ENCODE measurements around the gene DUSP2. TPM values are rescaled to one million over a fixed set of nuclear protein-coding genes. Genes with fewer than 3 reads are reported as not detected.

Gene DUSP2
- total RNA-seq, result 494 and 500 TPM in 2 replicates

GRCh38 chr2:96145036-96145847 lies at the start of gene DUSP2:
DUSP2 (minus strand) TSS chr2:96145440; CDS start chr2:96145354, 86 bp downstream.
- peaks cover 29% of the 10 kb centered on the region for H3K36me3 Mint-ChIP-seq (ENCODE audit: low read depth)
- peak within 1 kb of the TSS; percentile 99 for H3K27ac Mint-ChIP-seq
- DNase-seq (ENCODE audit: low spot score), result peak; percentile 88
- peaks cover 2% of the 10 kb centered on the region for H3K27me3 Mint-ChIP-seq (ENCODE audit: insufficient read depth)
- peak within 1 kb of the TSS; percentile 97 for H3K4me3 Mint-ChIP-seq
- H3K9me3 Mint-ChIP-seq, result no peaks in the 10 kb centered on the region
- intact Hi-C loops (cut with micrococcal nuclease), result loop anchor here (1.0 to 10.0 kb wide), 6 partner anchors 18 to 1520 kb away; partner anchors contain the start of genes ACTR1B, ADRA2B, C2orf92 and CIAO1
- H3K4me1 Mint-ChIP-seq (ENCODE audit: low read depth), result peaks cover 55% of the 10 kb centered on the region

- no peaks in the 10 kb centered on the region for H3K9me3 Mint-ChIP-seq
- peaks cover 39% of the 10 kb centered on the region for H3K36me3 Mint-ChIP-seq (ENCODE audit: low read depth)
- intact Hi-C loops (cut with micrococcal nuclease), result no loop called here
- peak overlapping the region; percentile 0 for H3K27ac Mint-ChIP-seq
- DNase-seq (ENCODE audit: low spot score), result no peak
- H3K4me1 Mint-ChIP-seq (ENCODE audit: low read depth), result peaks cover 15% of the 10 kb centered on the region
- no peaks in the 10 kb centered on the region for H3K27me3 Mint-ChIP-seq (ENCODE audit: insufficient read depth)
- no peak overlapping the region for H3K4me3 Mint-ChIP-seq
Measured at GRCh38 chr2:96191937-96192670, 46.9 kb upstream of the DUSP2 start.

- intact Hi-C loops (cut with micrococcal nuclease), result no loop called here
- Mint-ChIP-seq H3K27ac (no peak overlapping the region), H3K27me3 (ENCODE audit: insufficient read depth) (peaks cover 1% of the 10 kb centered on the region), H3K4me1 (ENCODE audit: low read depth) (peaks cover 13% of the 10 kb centered on the region), H3K36me3 (ENCODE audit: low read depth) (peaks cover 52% of the 10 kb centered on the region), H3K9me3 (no peaks in the 10 kb centered on the region), H3K4me3 (no peak overlapping the region)
- DNase-seq (ENCODE audit: low spot score), result no peak
Measured at GRCh38 chr2:96188821-96189526, 43.7 kb upstream of the DUSP2 start.

GRCh38 chr2:96186562-96186961 lies 41.3 kb upstream of the DUSP2 start:
- no peaks in the 10 kb centered on the region for H3K9me3 Mint-ChIP-seq
- H3K27me3 Mint-ChIP-seq (ENCODE audit: insufficient read depth), result peaks cover 1% of the 10 kb centered on the region
- no peak overlapping the region for H3K27ac Mint-ChIP-seq
- H3K4me1 Mint-ChIP-seq (ENCODE audit: low read depth), result no peaks in the 10 kb centered on the region
- peaks cover 34% of the 10 kb centered on the region for H3K36me3 Mint-ChIP-seq (ENCODE audit: low read depth)
- DNase-seq (ENCODE audit: low spot score), result no peak
- intact Hi-C loops (cut with micrococcal nuclease), result no loop called here
- H3K4me3 Mint-ChIP-seq, result no peak overlapping the region

- Mint-ChIP-seq H3K27ac (no peak overlapping the region), H3K4me1 (ENCODE audit: low read depth) (peaks cover 6% of the 10 kb centered on the region), H3K9me3 (no peaks in the 10 kb centered on the region), H3K27me3 (ENCODE audit: insufficient read depth) (peaks cover 1% of the 10 kb centered on the region), H3K4me3 (no peak overlapping the region), H3K36me3 (ENCODE audit: low read depth) (peaks cover 30% of the 10 kb centered on the region)
- DNase-seq (ENCODE audit: low spot score), result no peak
- intact Hi-C loops (cut with micrococcal nuclease), result no loop called here
Measured at GRCh38 chr2:96185516-96185915, 40.3 kb upstream of the DUSP2 start.

GRCh38 chr2:96184989-96185388 lies 39.7 kb upstream of the DUSP2 start:
- no peak overlapping the region for H3K27ac Mint-ChIP-seq
- H3K27me3 Mint-ChIP-seq (ENCODE audit: insufficient read depth), result peaks cover 1% of the 10 kb centered on the region
- DNase-seq (ENCODE audit: low spot score), result no peak
- H3K4me1 Mint-ChIP-seq (ENCODE audit: low read depth), result peaks cover 6% of the 10 kb centered on the region
- no peaks in the 10 kb centered on the region for H3K9me3 Mint-ChIP-seq
- intact Hi-C loops (cut with micrococcal nuclease), result no loop called here
- no peak overlapping the region for H3K4me3 Mint-ChIP-seq
- H3K36me3 Mint-ChIP-seq (ENCODE audit: low read depth), result peaks cover 30% of the 10 kb centered on the region

GRCh38 chr2:96184188-96184587 lies 38.9 kb upstream of the DUSP2 start:
- intact Hi-C loops (cut with micrococcal nuclease), result no loop called here

GRCh38 chr2:96181529-96181928 lies 36.3 kb upstream of the DUSP2 start:
- H3K27ac Mint-ChIP-seq, result no peak overlapping the region
- H3K9me3 Mint-ChIP-seq, result no peaks in the 10 kb centered on the region
- peaks cover 1% of the 10 kb centered on the region for H3K27me3 Mint-ChIP-seq (ENCODE audit: insufficient read depth)
- intact Hi-C loops (cut with micrococcal nuclease), result no loop called here
- peaks cover 19% of the 10 kb centered on the region for H3K36me3 Mint-ChIP-seq (ENCODE audit: low read depth)
- H3K4me3 Mint-ChIP-seq, result no peak overlapping the region
- no peak for DNase-seq (ENCODE audit: low spot score)
- H3K4me1 Mint-ChIP-seq (ENCODE audit: low read depth), result peaks cover 6% of the 10 kb centered on the region

More at GRCh38 chr2:96184188-96184587, 38.9 kb upstream of the DUSP2 start:
- no peak for DNase-seq (ENCODE audit: low spot score)
- Mint-ChIP-seq H3K9me3 (no peaks in the 10 kb centered on the region), H3K36me3 (ENCODE audit: low read depth) (peaks cover 29% of the 10 kb centered on the region), H3K4me1 (ENCODE audit: low read depth) (peaks cover 6% of the 10 kb centered on the region), H3K27me3 (ENCODE audit: insufficient read depth) (peaks cover 1% of the 10 kb centered on the region), H3K27ac (no peak overlapping the region), H3K4me3 (no peak overlapping the region)

GRCh38 chr2:96180521-96180920 lies 35.3 kb upstream of the DUSP2 start:
- Mint-ChIP-seq H3K36me3 (ENCODE audit: low read depth) (peaks cover 15% of the 10 kb centered on the region), H3K4me1 (ENCODE audit: low read depth) (peaks cover 6% of the 10 kb centered on the region), H3K27me3 (ENCODE audit: insufficient read depth) (peaks cover 1% of the 10 kb centered on the region), H3K9me3 (no peaks in the 10 kb centered on the region), H3K4me3 (no peak overlapping the region), H3K27ac (no peak overlapping the region)
- no peak for DNase-seq (ENCODE audit: low spot score)
- intact Hi-C loops (cut with micrococcal nuclease), result no loop called here

- intact Hi-C loops (cut with micrococcal nuclease), result no loop called here
- H3K4me3 Mint-ChIP-seq, result no peak overlapping the region
- no peak overlapping the region for H3K27ac Mint-ChIP-seq
- no peaks in the 10 kb centered on the region for H3K9me3 Mint-ChIP-seq
- peaks cover 10% of the 10 kb centered on the region for H3K36me3 Mint-ChIP-seq (ENCODE audit: low read depth)
- no peak for DNase-seq (ENCODE audit: low spot score)
- peaks cover 6% of the 10 kb centered on the region for H3K4me1 Mint-ChIP-seq (ENCODE audit: low read depth)
- H3K27me3 Mint-ChIP-seq (ENCODE audit: insufficient read depth), result peaks cover 1% of the 10 kb centered on the region
Measured at GRCh38 chr2:96180002-96180401, 34.8 kb upstream of the DUSP2 start.

GRCh38 chr2:96176661-96177060 lies 31.4 kb upstream of the DUSP2 start:
- Mint-ChIP-seq H3K4me1 (ENCODE audit: low read depth) (peaks cover 22% of the 10 kb centered on the region), H3K4me3 (no peak overlapping the region), H3K27ac (no peak overlapping the region), H3K9me3 (no peaks in the 10 kb centered on the region), H3K27me3 (ENCODE audit: insufficient read depth) (no peaks in the 10 kb centered on the region), H3K36me3 (ENCODE audit: low read depth) (no peaks in the 10 kb centered on the region)
- DNase-seq (ENCODE audit: low spot score), result no peak
- intact Hi-C loops (cut with micrococcal nuclease), result no loop called here

- peaks cover 20% of the 10 kb centered on the region for H3K4me1 Mint-ChIP-seq (ENCODE audit: low read depth)
- no peak for DNase-seq (ENCODE audit: low spot score)
- H3K27me3 Mint-ChIP-seq (ENCODE audit: insufficient read depth), result no peaks in the 10 kb centered on the region
- no peak overlapping the region for H3K4me3 Mint-ChIP-seq
- H3K27ac Mint-ChIP-seq, result no peak overlapping the region
- H3K9me3 Mint-ChIP-seq, result no peaks in the 10 kb centered on the region
- intact Hi-C loops (cut with micrococcal nuclease), result no loop called here
- H3K36me3 Mint-ChIP-seq (ENCODE audit: low read depth), result no peaks in the 10 kb centered on the region
Measured at GRCh38 chr2:96175951-96176350, 30.7 kb upstream of the DUSP2 start.

All from activated T-helper 1 cell treated with anti-CD3 and anti-CD28 coated beads, Interleukin-12 subunit alpha, Interleukin-12 subunit beta, Interleukin-2, Interleukin-4 antibody, amounts not matched to agents 30 ng/mL and 10 ng/mL and 1 ng/mL, durations not matched to agents 14 hours and 24 hours and 36 hours (primary cell).